Adrenal gland (tissue), 12 donors: Measurements from ENCODE around the gene FAM167B. TPM values are rescaled to one million over a fixed set of nuclear protein-coding genes. Genes with fewer than 3 reads are reported as not detected.

ENCODE experiments used
- DNase-seq, 7 donors: peaks; one replicate each; pipeline ENCODE4 v3.0.0-alpha.2; 2019 to 2020
- H3K27ac ChIP-seq, 5 donors: fragments of 200-600 bp; sonication (generic) in 4 of 5; 1 replicate in 3 of 5; 2 replicates in 2 of 5; pipeline versions ENCODE4 v1.5.1 to v1.8.0; 2016 to 2020; ENCODE audit warnings: mild to moderate bottlenecking in 1 of 5
- H3K27me3 ChIP-seq: fragments of 200-600 bp; 2 replicates; pipeline ENCODE4 v1.8.0; 2021
- H3K36me3 ChIP-seq, 2 donors: fragments of 200-600 bp; replicated peaks in 1 of 2; 1 replicate in 1 of 2; 2 replicates in 1 of 2; pipeline versions ENCODE4 v1.5.1 to v1.8.0; 2018 to 2022
- H3K4me1 ChIP-seq, 2 donors: fragments of 200-600 bp; replicated peaks in 1 of 2; 1 replicate in 1 of 2; 2 replicates in 1 of 2; pipeline versions ENCODE4 v1.5.1 to v1.8.0; 2018 to 2021
- H3K4me3 ChIP-seq, 4 donors: fragments of 200-600 bp; sonication (generic) in 3 of 4; one replicate each; pipeline ENCODE4 v1.5.1; 2016 to 2018
- H3K9me3 ChIP-seq, 3 donors: fragments of 200-600 bp; sonication (generic) in 1 of 3; replicated peaks in 1 of 3; 1 replicate in 2 of 3; 2 replicates in 1 of 3; pipeline versions ENCODE4 v1.5.1 to v1.8.0; 2016 to 2021
- CTCF ChIP-seq, 6 experiments: fragments of 450-650 bp in 4 of 6; fragments of 200-600 bp in 2 of 6; sonication (generic) in 1 of 6; IDR thresholded peaks; 1 replicate in 5 of 6; 2 replicates in 1 of 6; pipeline versions ENCODE4 v1.5.1 to v1.8.0; 2016 to 2021; ENCODE audit warnings: antibody characterized with exemption in 6 of 6, mild to moderate bottlenecking in 2 of 6, moderate library complexity in 1 of 6
- POLR2A ChIP-seq, 2 donors: fragments of 450-650 bp; IDR thresholded peaks; one replicate each; pipeline ENCODE4 v1.6.1; 2017; ENCODE audit warnings: antibody characterized with exemption in 2 of 2, mild to moderate bottlenecking in 2 of 2, moderate library complexity in 1 of 2
- WGBS, 4 donors: extraction: QIAGEN DNeasy Blood & Tissue Kit in 2 of 4; methylation state at CpG; one replicate each; pipeline versions ENCODE4 v1.1.5 to v1.1.7; 2013 to 2017; 5-methylcytosine and 5-hydroxymethylcytosine counted together
- intact Hi-C, 2 donors: fragments of 100-400 bp; cut with DNase I; formaldehyde crosslinking; loops; one replicate each; pipeline versions ENCODE4 v1.14.1 to v1.15.0; 2022 to 2023
- polyA plus RNA-seq, 3 donors: library from polyadenylated mRNA; stranded (reverse); fragments of 200-250 nt in 2 of 3; fragments of 350-450 nt in 1 of 3; fragmentation: Illumina TruSeq in 1 of 3; extraction: RNeasy Lipid Tissue Mini Kit (QIAGEN cat#74804) in 1 of 3; gene quantifications; one replicate each; pipeline ENCODE4 v1.2.3, GENCODE V29; 2013 to 2014
- total RNA-seq, 9 donors: library from RNA; depleted of rRNA in 4 of 9; stranded (reverse); fragments of >200 nt in 4 of 9; fragments of 120-200 nt in 1 of 9; fragmentation: NEBNext Ultra II Directional in 1 of 9; extraction: Animal tissue kit (Norgen Biotek cat#: 25700) in 1 of 9; gene quantifications; one replicate each; pipeline versions ENCODE4 v1.1.0 to v1.2.4, GENCODE V29; 2013 to 2023
- donor health status: healthy with polysubstance abuse.
- donor health status: Bipolar disorder and iron deficiency.
- donor health status: DM: yes; HTN: yes; CAD: no.
- donor health status: DM: no; HTN: no; CAD: no.
- donor health status: DM: no; HTN: no; CAD: no.
- donor health status: DM: yes; HTN: yes; CAD: no.

FAM167B gene
- total and polyA plus RNA-seq, 12 donors: 3.2 to 58.2 (median 26.3) TPM

GRCh38 chr1:32199043-32199716, 47.8 kb upstream of the FAM167B start:
- no peaks in the 10 kb centered on the region for H3K9me3 ChIP-seq
- WGBS, 4 donors: 65 to 90% (median 73%) methylated on average over 2 to 4 of the region's 4 CpGs
- peaks cover 35 to 45% of the 10 kb centered on the region in 2 donors for H3K4me1 ChIP-seq
- no peak for DNase-seq
- peak overlapping the region in 4 of 5 donors; percentile 70 to 90 (median 82) for H3K27ac ChIP-seq
- no peak overlapping the region for H3K4me3 ChIP-seq
- intact Hi-C loops: no loop called here
- no peaks in the 10 kb centered on the region for H3K27me3 ChIP-seq
- TF ChIP-seq POLR2A (IDR thresholded peaks at IDR 0.05) (no peak), CTCF (IDR thresholded peaks at IDR 0.05) (no peak)
- peaks cover 0 to 42% of the 10 kb centered on the region in 2 donors for H3K36me3 ChIP-seq

GRCh38 chr1:32199717-32200072, 47.3 kb upstream of the FAM167B start:
- H3K9me3 ChIP-seq: no peaks in the 10 kb centered on the region
- H3K4me3 ChIP-seq: peak overlapping the region in 1 of 4 donors; percentile 77
- intact Hi-C loops: loop anchor here in 1 of 2 donors (5.0 kb wide), 1 partner anchor 48 kb away; the partner anchor contains the start of gene FAM167B
- TF ChIP-seq POLR2A (IDR thresholded peaks at IDR 0.05) (peak in 1 of 2 donors; percentile 1), CTCF (IDR thresholded peaks at IDR 0.05) (no peak)
- 39 to 67% (median 44%) methylated on average over 1 to 6 of the region's 6 CpGs for WGBS, 4 donors
- DNase-seq: peak in 6 of 7 donors; percentile 64 to 87 (median 76)
- H3K36me3 ChIP-seq: peaks cover 0 to 37% of the 10 kb centered on the region in 2 donors
- H3K4me1 ChIP-seq: peaks cover 35 to 45% of the 10 kb centered on the region in 2 donors
- no peaks in the 10 kb centered on the region for H3K27me3 ChIP-seq
- H3K27ac ChIP-seq: peak overlapping the region in 4 of 5 donors; percentile 70 to 90 (median 82)

GRCh38 chr1:32200226-32201010, 46.6 kb upstream of the FAM167B start, which contains the start of gene CCDC28B:
CCDC28B (plus strand) TSS chr1:32200595; CDS start chr1:32201936, 1,341 bp downstream.
- H3K27me3 ChIP-seq: no peaks in the 10 kb centered on the region
- no peaks in the 10 kb centered on the region for H3K9me3 ChIP-seq
- DNase-seq: peak; percentile 62 to 86 (median 76)
- H3K4me3 ChIP-seq: peak within 1 kb of the TSS in 3 of 4 donors; percentile 51 to 77 (median 56)
- intact Hi-C loops: loop anchor here in 1 of 2 donors (5.0 kb wide), 1 partner anchor 47 kb away; the partner anchor contains the start of gene FAM167B
- peaks cover 35 to 49% of the 10 kb centered on the region in 2 donors for H3K4me1 ChIP-seq
- H3K36me3 ChIP-seq: peaks cover 0 to 30% of the 10 kb centered on the region in 2 donors
- 0 to 1% (median 1%) methylated on average over 19 to 34 of the region's 34 CpGs for WGBS, 4 donors
- TF ChIP-seq POLR2A (IDR thresholded peaks at IDR 0.05) (peak in 1 of 2 donors; percentile 20), CTCF (IDR thresholded peaks at IDR 0.05) (no peak)
- H3K27ac ChIP-seq: peak within 1 kb of the TSS; percentile 20 to 90 (median 76)
